Glomerular endothelial cell (primary cell): ENCODE measurements around the gene DND1. TPM values are rescaled to one million over a fixed set of nuclear protein-coding genes. Genes with fewer than 3 reads are reported as not detected.
"Not testable (repeated sequence)": the region's sequence is repeated elsewhere in the genome, so short reads cannot be mapped to it uniquely, and the experiment has no call there.

Experiments
- DNase-seq: peaks from one replicate; pipeline ENCODE4 v3.0.0-alpha.2; 2011; ENCODE audit warnings: low read depth, low spot score; ENCODE audit errors: extremely low read depth
- total RNA-seq: library from RNA; depleted of rRNA; stranded (reverse); fragments of >200 nt; gene quantifications from 2 replicates; pipeline ENCODE4 v1.2.3, GENCODE V29; 2015

Gene DND1
- total RNA-seq, 1 donor from 2014 or later: 0.29 TPM

DNA sequence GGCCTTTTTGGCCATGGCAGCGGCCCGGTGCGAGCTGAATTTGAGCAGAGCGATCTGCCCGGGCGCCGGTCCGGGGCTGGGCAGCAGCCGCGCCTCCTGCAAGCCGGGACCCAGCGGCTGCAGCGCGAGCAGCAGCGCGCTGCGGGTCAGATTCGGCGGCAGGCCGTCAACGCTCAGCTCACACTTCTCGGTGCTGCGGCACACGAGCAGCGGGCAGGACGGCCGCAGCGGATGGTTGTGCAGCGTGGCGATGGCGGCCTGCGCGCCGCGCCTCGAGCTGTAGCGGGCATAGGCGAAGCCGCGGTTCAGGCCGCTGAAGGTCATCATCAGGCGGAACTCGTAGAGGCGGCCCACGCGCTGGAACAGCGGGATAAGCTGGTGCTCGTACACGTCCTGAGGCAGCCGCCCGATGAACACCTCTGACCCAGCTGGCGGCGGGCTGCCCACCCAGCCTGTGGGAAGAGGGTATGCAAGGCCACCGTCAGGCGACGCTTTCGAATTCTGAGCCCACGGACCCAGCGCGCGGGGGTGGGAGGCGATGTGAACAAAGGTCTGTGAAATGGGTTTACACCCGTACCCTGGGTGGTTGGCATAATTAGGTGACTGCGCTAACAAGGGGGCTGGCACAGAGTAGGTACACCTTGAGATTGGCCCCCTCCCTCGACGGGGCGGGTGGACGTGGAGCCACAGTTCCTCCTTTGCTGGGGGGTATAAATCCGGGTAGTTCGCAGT lies 755 bp downstream of the DND1 start:
- no peak for DNase-seq

GRCh38 chr5:140671472-140672125 lies 1.8 kb downstream of the DND1 start:
- DNase-seq: no peak

DNA sequence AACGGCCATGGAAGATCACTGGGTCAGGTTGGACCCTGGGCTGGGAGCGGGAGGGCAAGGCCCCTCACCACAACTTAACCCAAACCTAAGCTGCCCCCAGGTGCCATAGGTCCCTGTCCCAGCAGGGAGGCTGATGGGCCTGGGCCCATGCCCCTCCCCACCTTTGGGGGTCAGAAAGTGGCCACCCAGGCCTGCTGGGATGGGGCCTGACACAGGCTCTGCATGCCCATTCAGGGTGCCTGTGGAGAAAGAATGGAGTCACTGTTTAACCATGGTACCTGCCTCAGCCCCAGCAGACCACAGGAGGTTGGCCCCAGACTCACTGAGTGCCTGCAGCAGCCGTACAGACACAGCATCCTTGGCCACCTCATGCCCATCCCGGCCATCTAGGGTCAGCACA lies 2.3 kb downstream of the DND1 start:
- not testable (repeated sequence) for DNase-seq

GRCh38 chr5:140664359-140665119 lies 8.8 kb downstream of the DND1 start, which contains the start of gene WDR55:
TSS of gene WDR55 (plus strand) at chr5:140664904. CDS start at chr5:140664913, 9 bp downstream.
- peak; percentile 41 for DNase-seq

DNA sequence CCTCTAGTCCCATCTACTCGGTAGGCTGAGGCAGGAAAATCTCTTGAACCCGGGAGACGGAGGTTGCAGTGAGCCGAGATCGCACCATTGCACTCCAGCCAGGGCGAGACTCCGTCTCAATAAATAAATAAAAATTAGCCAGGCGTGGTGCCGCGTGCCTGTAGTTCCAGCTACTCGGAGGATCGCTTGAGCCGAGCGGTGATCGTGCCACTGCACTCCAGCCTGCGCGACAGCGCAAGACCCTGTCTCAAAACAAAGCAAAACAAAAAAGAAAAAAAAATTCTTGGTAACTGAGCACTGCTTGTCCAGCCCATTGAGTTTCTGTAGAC lies 9.4 kb downstream of the DND1 start:
- no peak for DNase-seq

DNA sequence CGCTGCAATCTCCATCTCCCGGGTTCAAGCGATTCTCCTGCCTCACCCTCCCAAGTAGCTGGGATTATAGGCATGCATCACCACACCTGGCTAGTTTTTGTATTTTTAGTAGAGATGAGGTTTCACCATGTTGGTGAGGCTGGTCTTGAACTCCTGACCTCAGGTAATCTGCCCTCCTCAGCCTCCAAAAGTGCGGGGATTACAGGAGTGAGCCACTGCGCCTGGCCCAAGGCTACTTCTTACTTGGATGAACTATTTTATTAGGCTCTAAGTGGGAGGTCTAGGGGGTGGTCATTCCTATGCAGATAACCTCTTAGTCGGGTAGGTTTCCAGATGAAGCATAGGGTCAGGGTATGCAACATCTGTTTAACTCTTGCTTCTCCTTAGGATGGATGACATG lies 13.0 kb downstream of the DND1 start:
- DNase-seq: not testable (repeated sequence)

DNA sequence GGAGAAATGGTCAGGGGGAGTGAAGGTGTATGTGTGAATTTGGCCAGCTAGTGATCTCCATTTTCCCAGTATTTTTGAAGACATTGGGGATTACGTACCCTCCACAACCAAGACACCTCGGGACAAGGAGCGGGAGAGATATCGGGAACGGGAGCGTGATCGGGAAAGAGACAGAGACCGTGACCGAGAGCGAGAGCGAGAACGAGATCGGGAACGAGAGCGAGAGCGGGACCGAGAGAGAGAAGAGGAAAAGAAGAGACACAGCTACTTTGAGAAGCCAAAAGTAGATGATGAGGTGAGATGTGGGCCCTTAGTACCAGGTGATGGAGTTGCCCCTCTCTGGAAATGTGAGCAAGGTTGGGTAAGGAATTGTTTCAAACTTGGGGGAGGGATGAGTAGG lies 14.5 kb downstream of the DND1 start:
- DNase-seq: no peak

DNA sequence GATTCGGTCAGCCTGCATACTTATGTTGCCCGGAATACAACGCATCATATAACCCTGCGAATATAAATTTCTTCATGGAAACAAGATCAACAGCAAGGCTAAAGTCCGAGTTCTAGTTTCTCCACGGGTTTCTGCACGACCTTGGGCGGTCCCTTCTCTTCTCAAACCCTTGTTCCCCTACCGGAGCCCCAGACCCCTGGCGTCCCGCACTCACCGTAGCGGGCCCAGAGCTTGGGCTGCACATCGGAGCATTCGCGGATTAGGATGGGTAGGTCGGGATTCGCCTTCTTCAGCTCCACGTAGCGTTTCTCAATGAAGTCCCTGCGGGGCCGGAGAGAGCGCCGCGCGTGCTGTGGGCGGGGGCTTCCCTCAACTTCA lies 26.3 kb downstream of the DND1 start:
- no peak for DNase-seq

DNA sequence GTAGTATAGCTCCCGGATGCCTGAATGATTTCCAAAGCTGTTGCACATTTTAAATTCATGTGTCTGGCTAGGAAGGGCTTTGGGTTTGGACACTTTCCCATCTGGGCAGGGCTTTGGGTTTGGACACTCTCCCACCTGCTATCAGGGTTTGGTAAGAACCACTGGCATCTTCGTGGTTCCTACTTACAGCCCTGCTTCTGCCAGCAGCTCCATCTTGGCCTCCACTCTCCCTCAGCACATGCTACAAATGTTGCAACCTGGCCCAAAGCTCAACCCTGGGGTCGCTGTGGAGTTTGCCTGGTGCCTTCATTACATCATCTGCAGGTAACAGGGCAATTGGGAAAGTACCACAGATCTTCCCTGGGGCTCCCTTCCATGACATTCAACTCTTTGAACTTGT lies 30.7 kb downstream of the DND1 start:
- DNase-seq: no peak

- DNase-seq: no peak
Measured at GRCh38 chr5:140641716-140642115, 31.7 kb downstream of the DND1 start.

- DNase-seq: peak; percentile 75
Measured at GRCh38 chr5:140639148-140639981, 34.0 kb downstream of the DND1 start, which contains the start of gene TMCO6. TSS of gene TMCO6 (plus strand) at chr5:140639451. CDS start at chr5:140639528, 77 bp downstream.

GRCh38 chr5:140638898-140639147 lies 34.6 kb downstream of the DND1 start:
- DNase-seq: not testable (repeated sequence)

GRCh38 chr5:140637371-140638100 lies 35.8 kb downstream of the DND1 start:
- DNase-seq: no peak

DNA sequence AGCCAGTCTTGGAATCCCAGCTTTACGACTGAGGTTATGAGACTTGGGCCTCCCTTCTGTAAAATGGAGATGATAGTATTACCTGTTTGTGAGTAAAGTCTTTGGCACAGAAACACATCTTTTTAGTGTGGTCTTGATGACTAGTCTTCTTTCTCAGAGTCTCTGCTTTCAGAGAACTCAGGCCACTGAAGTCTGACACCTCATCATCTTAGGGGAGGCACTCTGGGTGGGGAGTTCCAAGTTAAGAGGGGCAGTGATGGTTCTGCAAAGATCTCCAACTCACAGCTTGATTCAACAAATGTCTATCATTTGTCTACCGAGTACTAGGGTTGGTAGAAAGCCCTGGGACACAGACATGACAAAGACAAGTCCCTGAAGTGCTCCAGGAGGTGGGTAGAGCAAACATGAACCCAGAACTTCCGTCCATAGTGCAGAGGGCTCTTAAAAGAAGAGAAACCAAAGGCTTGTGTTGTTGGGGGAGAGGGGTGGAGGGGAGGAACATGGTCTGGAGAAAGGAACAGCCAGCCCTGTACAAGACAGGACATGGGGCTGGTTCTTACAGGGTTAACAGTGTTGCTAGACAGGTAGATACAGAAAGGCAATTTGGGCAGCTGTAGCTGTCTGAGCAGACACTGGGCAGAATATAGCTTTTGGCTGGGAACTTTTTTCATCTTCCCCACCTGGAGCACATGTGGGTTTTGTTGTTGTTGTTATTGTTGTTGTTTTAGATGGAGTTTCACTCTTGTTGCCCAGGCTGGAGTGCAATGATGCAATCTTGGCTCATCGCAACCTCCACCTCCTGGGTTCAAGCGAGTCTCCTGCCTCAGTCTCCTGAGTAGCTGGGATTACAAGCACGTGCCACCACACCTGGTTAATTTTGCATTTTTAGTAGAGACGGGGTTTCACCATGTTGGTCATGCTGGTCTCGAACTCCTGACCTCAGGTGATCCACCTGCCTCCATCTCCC lies 37.8 kb downstream of the DND1 start:
- no peak for DNase-seq

- DNase-seq: no peak
Measured at GRCh38 chr5:140634103-140634502, 39.3 kb downstream of the DND1 start.

- no peak for DNase-seq
Measured at GRCh38 chr5:140633501-140633900, 39.9 kb downstream of the DND1 start.

DNA sequence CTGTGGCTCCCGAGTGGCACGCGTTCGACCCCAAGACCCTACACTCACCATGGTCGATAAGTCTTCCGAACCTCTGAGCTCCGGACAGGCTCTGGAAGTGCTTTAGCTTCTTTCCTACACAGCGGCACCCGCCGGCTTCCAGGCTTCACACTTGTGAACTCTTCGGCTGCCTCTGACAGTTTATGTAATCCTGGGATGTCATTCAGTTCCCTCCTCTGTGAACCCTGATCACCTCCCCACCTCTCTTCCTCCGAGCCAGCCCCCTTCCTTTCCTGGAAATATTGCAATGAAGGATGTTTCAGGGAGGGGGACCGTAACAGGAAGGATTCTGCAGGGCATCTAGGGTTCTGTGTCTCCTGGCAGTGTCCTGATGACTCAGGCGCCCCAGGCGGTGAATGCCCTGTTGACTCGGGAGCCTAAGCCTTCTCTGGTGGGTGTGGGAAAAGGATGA lies 40.3 kb downstream of the DND1 start, which contains the start of gene CD14:
CD14 (minus strand) TSS at position 155 of the 451 bp plus-strand sequence; CDS start at position 51, 104 bp downstream.
- DNase-seq: no peak

DNA sequence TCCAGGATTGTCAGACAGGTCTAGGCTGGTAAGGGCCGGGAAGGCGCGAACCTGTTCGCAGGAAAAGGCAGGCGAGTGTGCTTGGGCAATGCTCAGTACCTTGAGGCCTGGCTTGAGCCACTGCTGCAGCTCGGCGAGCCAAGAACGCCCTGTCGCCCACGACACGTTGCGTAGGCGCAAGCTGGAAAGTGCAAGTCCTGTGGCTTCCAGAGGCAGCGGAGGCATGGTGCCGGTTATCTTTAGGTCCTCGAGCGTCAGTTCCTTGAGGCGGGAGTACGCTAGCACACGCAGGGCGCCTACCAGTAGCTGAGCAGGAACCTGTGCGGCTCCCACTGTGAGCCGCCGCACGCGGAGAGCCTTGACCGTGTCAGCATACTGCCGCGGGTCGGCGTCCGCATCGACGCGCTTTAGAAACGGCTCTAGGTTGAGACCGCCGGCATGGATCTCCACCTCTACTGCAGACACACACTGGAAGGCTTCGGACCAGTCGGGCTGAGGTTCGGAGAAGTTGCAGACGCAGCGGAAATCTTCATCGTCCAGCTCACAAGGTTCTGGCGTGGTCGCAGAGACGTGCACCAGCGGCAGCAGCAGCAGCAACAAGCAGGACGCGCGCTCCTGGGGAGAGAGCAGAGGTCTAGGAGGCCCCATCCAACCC lies 40.9 kb downstream of the DND1 start:
- no peak for DNase-seq
